GM23338 (cell line): Measurements from ENCODE around the gene CRISP3. TPM values are rescaled to one million over a fixed set of nuclear protein-coding genes. Genes with fewer than 3 reads are reported as not detected.
"Not testable (repeated sequence)": the region's sequence is repeated elsewhere in the genome, so short reads cannot be mapped to it uniquely, and the experiment has no call there.

Experiments
- ATAC-seq: fragments of 200-7000 bp; cut with Tn5 transposase; 3 replicates; pipeline ENCODE4 v1.9.1; 2020
- DNase-seq: peaks from one replicate; pipeline ENCODE4 v3.0.0-alpha.2; 2015; ENCODE audit warnings: low spot score
- H2AFZ ChIP-seq: fragments of 200-600 bp; sonication (generic); 2 replicates; pipeline ENCODE4 v1.8.0; 2016; ENCODE audit warnings: antibody characterized with exemption, mild to moderate bottlenecking, moderate library complexity
- H3F3A ChIP-seq: fragments of 200-600 bp; sonication (generic); replicated peaks from 2 replicates; pipeline ENCODE4 v1.8.0; 2017; ENCODE audit warnings: antibody characterized with exemption, mixed run types, low read depth
- H3K27ac ChIP-seq: fragments of 200-600 bp; sonication (generic); 2 replicates; pipeline ENCODE4 v1.6.1; 2016; ENCODE audit warnings: low read depth
- H3K27me3 ChIP-seq: fragments of 200-600 bp; sonication (generic); 2 replicates; pipeline ENCODE4 v1.8.0; 2016; ENCODE audit warnings: mild to moderate bottlenecking, mixed run types, moderate library complexity; ENCODE audit not compliant: insufficient read depth
- H3K36me3 ChIP-seq: fragments of 200-600 bp; sonication (generic); 2 replicates; pipeline ENCODE4 v1.8.0; 2016; ENCODE audit warnings: mild to moderate bottlenecking; ENCODE audit not compliant: insufficient read depth
- H3K4me1 ChIP-seq: fragments of 200-600 bp; sonication (generic); 2 replicates; pipeline ENCODE4 v1.8.0; 2016; ENCODE audit warnings: mild to moderate bottlenecking, moderate library complexity; ENCODE audit not compliant: insufficient read depth
- H3K4me2 ChIP-seq: fragments of 200-600 bp; sonication (generic); 2 replicates; pipeline ENCODE4 v1.7.1; 2017; ENCODE audit warnings: mixed run types
- H3K4me3 ChIP-seq: fragments of 200-600 bp; sonication (generic); 2 replicates; pipeline ENCODE4 v1.6.1; 2016; ENCODE audit warnings: mixed run types
- H3K79me2 ChIP-seq: fragments of 200-600 bp; sonication (generic); replicated peaks from 2 replicates; pipeline ENCODE4 v1.8.0; 2017; ENCODE audit warnings: mild to moderate bottlenecking; ENCODE audit not compliant: insufficient read depth
- H3K9me2 ChIP-seq: fragments of 200-600 bp; sonication (generic); 2 replicates; pipeline ENCODE4 v1.8.0; 2017; ENCODE audit not compliant: insufficient read depth
- H4K20me1 ChIP-seq: fragments of 200-600 bp; sonication (generic); replicated peaks from 2 replicates; pipeline ENCODE4 v1.8.0; 2017; ENCODE audit warnings: mild to moderate bottlenecking; ENCODE audit not compliant: insufficient read depth
- H3K27ac Mint-ChIP-seq: 2 replicates; pipeline ENCODE4 v1.8.0; 2020; ENCODE audit warnings: inconsistent platforms, mild to moderate bottlenecking, moderate library complexity, mixed read lengths
- H3K27me3 Mint-ChIP-seq: 3 replicates; pipeline ENCODE4 v1.8.0; 2022; ENCODE audit warnings: low read depth, mild to moderate bottlenecking, moderate library complexity, mixed read lengths, inconsistent platforms; ENCODE audit not compliant: insufficient read depth, poor library complexity
- H3K36me3 Mint-ChIP-seq: 3 replicates; pipeline ENCODE4 v1.8.0; 2021; ENCODE audit warnings: low read depth, mild to moderate bottlenecking, inconsistent platforms, moderate library complexity, mixed read lengths
- H3K4me1 Mint-ChIP-seq: 3 replicates; pipeline ENCODE4 v1.8.0; 2020; ENCODE audit warnings: mild to moderate bottlenecking, inconsistent platforms, mixed read lengths
- H3K4me3 Mint-ChIP-seq: 3 replicates; pipeline ENCODE4 v1.8.0; 2021; ENCODE audit warnings: moderate library complexity, mild to moderate bottlenecking, inconsistent platforms, mixed read lengths
- H3K9me3 Mint-ChIP-seq: 3 replicates; pipeline ENCODE4 v1.8.0; 2020; ENCODE audit warnings: moderate library complexity, mild to moderate bottlenecking, inconsistent platforms, mixed read lengths
- CTCF ChIP-seq, 2 experiments: fragments of 200-600 bp in 1 of 2; sonication (generic) in 1 of 2; conservative IDR thresholded peaks; 2 replicates each; pipeline versions ENCODE4 v1.5.1 to v1.6.1; 2016 to 2017; ENCODE audit warnings: antibody characterized with exemption in 2 of 2, low read depth in 2 of 2, mild to moderate bottlenecking in 2 of 2, moderate library complexity in 1 of 2
- ETS1 ChIP-seq: IDR thresholded peaks from 2 replicates; pipeline ENCODE4 v1.6.1; 2016; ENCODE audit warnings: antibody characterized with exemption
- EZH2phosphoT487 ChIP-seq: fragments of 200-600 bp; sonication (generic); IDR thresholded peaks from one replicate; pipeline ENCODE4 v1.8.1; 2018; ENCODE audit warnings: antibody characterized with exemption; ENCODE audit not compliant: unreplicated experiment
- JUNB ChIP-seq: IDR thresholded peaks from one replicate; pipeline ENCODE4 v1.6.1; 2016; ENCODE audit warnings: antibody characterized with exemption; ENCODE audit not compliant: unreplicated experiment
- NANOG ChIP-seq: IDR thresholded peaks from 2 replicates; pipeline ENCODE4 v1.6.1; 2016; ENCODE audit warnings: antibody characterized with exemption, borderline replicate concordance
- REST ChIP-seq: IDR thresholded peaks from one replicate; pipeline ENCODE4 v1.6.1; 2018; ENCODE audit warnings: antibody characterized with exemption; ENCODE audit not compliant: unreplicated experiment
- ZNF462 ChIP-seq: fragments of 250-450 bp; sonication (Bioruptor Pico); IDR thresholded peaks from 2 replicates; pipeline ENCODE4 v1.5.0; 2020; ENCODE audit warnings: mild to moderate bottlenecking, moderate library complexity
- polyA plus RNA-seq: library from polyadenylated mRNA; unstranded; fragments of >200 nt; fragmentation: Nextera tagmentation; extraction: Ambion mirVana; gene quantifications from 2 replicates; pipeline ENCODE4 v1.2.1, GENCODE V29; 2016
- total RNA-seq: library from RNA; depleted of rRNA; stranded (reverse); fragments of >200 nt; shearing (Covaris generic); gene quantifications from 2 replicates; pipeline ENCODE4 v1.2.3, GENCODE V29; 2014

The CRISP3 gene
- total and polyA plus RNA-seq, 2 experiments from 2014 or later = not detected

GRCh38 chr6:49730251-49730650, 13.9 kb downstream of the CRISP3 start (continued):
- TF ChIP-seq CTCF (conservative IDR thresholded peaks at IDR 0.05; ENCODE audit: low read depth in 2 of 2) = no peak
- TF ChIP-seq ETS1 = no peak
- TF ChIP-seq EZH2phosphoT487 = no peak
- no peak for TF ChIP-seq JUNB
- TF ChIP-seq REST = no peak
- TF ChIP-seq NANOG = no peak

- peaks cover 13% of the 10 kb centered on the region; the same call in 1 of the 2 replicates for H3K36me3 ChIP-seq
These were observed 20.3 kb downstream of the CRISP3 start for GRCh38 chr6:49723917-49724316.

GRCh38 chr6:49721297-49721696, 22.9 kb downstream of the CRISP3 start:
- Histone ChIP-seq H3K4me2 (no peak overlapping the region), H3F3A (no peaks in the 10 kb centered on the region), H4K20me1 (no peaks in the 10 kb centered on the region), H3K79me2 (no peaks in the 10 kb centered on the region), H3K9me2 (peaks cover 23% of the 10 kb centered on the region; the same call in 1 of the 2 replicates), H3K4me3 (no peak overlapping the region), H3K4me1 (no peaks in the 10 kb centered on the region), H3K27ac (no peak overlapping the region), H2AFZ (no peak overlapping the region), H3K36me3 (peaks cover 13% of the 10 kb centered on the region; the same call in 1 of the 2 replicates), H3K27me3 (no peaks in the 10 kb centered on the region)
- Mint-ChIP-seq H3K27me3 (no peaks in the 10 kb centered on the region), H3K27ac (no peak overlapping the region), H3K36me3 (peaks cover 14% of the 10 kb centered on the region; the same call in 2 of the 3 replicates), H3K4me3 (no peak overlapping the region), H3K4me1 (no peaks in the 10 kb centered on the region), H3K9me3 (peaks cover 53% of the 10 kb centered on the region)
- ATAC-seq (no peak), DNase-seq (no peak)
- no peak for TF ChIP-seq ZNF462 (CRISPR knock-in tag)

More at GRCh38 chr6:49723917-49724316, 20.3 kb downstream of the CRISP3 start:
- H3K4me3 Mint-ChIP-seq, H3K4me3 ChIP-seq, H3K79me2 ChIP-seq, ATAC-seq, H3K4me1 Mint-ChIP-seq, H3K36me3 Mint-ChIP-seq, H3K4me1 ChIP-seq, H3F3A ChIP-seq, H3K4me2 ChIP-seq, H3K27ac ChIP-seq, H3K27me3 ChIP-seq, H3K27me3 Mint-ChIP-seq, H3K27ac Mint-ChIP-seq, H4K20me1 ChIP-seq, H2AFZ ChIP-seq, DNase-seq: not testable (repeated sequence)
- H3K9me3 Mint-ChIP-seq = peaks cover 36% of the 10 kb centered on the region
- H3K9me2 ChIP-seq = 0 out of 2 replicates have a peak, but pooled peaks cover 12% of the 10 kb centered on the region
